AG08395 (cell line): ENCODE results near the gene ASB8.
"Not testable (repeated sequence)": the region's sequence is repeated elsewhere in the genome, so short reads cannot be mapped to it uniquely, and the experiment has no call there.

Experiments used
- DNase-seq: peaks from one replicate; pipeline ENCODE4 v3.0.0; 2012; ENCODE audit warnings: mixed read lengths, low spot score

ASB8 gene

DNA sequence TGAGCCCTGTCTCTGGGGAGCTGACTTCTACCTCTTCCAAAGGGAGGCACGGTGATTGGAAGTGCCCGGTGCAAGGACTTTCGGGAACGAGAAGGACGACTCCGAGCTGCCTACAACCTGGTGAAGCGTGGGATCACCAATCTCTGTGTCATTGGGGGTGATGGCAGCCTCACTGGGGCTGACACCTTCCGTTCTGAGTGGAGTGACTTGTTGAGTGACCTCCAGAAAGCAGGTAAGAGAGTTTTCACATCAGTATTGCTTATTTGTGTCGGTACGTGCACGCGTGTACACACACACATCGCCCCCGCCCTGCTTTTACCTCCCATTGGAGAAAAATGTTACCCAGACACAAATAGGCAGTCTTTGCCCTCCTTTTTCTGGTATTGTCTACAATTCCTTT is 24.5 kb downstream of the ASB8 start:
- DNase-seq, result no peak

DNA sequence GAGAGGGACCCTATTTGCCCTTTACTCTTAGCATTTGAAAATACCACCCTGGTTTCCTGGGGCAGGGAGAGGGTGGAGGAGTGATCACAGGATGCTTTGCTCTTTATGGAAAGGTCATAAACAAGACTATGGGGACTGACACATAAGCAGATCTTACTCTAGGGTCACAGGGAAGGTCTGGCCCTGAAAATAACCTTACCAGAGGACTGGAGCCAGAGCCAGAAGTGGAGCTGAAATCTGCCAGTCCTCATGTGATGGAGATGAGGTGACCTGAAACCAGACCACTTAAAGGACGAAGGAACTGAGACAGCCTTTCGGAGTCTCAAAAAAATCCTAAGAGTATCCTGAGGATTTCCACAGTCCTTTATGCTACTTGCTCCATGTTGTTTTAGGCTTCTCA is 25.8 kb downstream of the ASB8 start:
- no peak for DNase-seq

DNA sequence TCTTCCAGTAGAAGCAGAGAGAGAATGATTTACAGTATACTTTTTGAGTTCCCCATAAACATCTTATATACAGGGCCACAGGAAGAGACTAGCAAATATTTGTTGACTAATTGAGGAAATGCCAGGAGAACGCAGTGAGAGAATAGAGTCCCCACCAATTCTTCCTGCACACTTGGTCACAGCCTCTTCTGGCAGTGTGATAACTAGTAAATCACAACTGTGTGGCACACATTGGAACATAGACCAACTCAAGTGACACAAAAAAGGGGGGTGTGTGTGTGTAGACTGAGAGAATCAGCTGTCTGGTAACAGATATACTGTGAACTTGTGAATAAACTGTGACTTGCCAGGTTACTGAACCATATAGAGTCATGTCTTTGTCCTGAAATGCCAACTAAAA is 27.9 kb downstream of the ASB8 start:
- no peak for DNase-seq

DNA sequence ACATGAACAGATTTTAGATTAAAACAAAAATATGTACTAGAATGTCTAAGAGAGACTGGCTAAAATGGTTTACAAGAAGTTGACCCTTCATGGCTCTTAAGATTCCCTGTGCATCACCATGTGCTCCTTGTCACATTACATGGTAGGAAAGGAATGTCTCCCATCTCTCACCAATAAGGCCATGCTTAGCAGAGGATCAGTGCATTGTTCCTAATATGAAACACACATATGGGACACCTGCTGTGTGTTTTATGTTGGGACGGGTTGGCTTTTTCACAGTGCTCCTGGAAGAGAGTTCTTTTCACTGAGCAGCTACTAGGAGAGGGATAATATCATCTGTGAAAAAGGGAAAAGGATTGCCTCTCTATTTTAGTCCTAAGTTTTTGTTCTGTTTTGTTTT is 28.5 kb downstream of the ASB8 start:
- no peak for DNase-seq

DNA sequence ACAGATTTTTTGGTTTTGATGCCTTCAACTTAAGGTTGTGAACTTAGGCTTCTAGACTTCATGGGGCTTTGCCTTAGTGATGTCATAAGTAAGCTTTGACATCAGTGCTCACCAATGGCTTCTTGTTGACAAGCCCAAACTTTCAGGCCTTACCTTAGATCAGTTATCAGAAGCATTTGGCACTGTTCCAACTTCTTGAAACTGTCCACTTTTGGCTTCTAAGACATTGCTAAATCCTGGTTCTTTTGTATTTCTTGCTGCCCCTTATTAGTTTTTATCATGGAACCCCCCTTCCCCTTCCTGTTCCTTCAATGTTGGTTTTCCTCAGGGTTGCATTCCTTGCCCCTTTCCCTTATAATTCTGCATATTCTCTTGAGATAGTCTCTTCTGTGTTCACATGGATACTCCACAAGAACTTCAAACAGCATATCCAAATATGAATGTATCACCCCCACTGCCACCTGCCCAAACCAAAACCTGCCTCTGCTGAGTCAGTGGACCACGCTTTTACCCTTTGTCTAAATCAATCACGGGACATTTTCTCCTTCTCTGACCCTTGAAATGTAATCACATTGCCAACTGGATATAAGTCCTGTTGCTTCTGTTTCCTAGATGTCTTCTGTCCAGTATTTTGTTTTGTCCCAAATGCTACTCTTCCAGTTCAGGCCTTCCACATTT is 30.2 kb downstream of the ASB8 start:
- DNase-seq, result no peak

DNA sequence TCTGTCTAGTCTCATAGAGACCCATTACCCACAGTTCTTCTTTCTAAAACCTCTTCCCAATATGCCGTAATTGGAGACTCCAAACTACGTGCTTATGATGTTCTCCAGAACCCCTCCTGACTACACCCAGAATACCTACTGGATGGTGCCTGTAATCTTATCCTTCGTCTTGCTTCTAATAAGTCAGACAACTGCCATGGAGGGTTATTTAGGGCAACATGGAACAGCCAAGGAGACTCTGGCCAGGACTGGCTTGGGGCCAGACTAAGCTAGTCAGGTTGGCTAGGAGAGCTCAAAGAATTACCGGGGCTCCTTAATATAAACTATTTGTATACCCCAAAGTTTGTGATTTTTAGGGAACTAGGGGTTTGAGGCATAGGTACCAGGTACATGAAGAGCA is 31.3 kb downstream of the ASB8 start:
- DNase-seq, result no peak

DNA sequence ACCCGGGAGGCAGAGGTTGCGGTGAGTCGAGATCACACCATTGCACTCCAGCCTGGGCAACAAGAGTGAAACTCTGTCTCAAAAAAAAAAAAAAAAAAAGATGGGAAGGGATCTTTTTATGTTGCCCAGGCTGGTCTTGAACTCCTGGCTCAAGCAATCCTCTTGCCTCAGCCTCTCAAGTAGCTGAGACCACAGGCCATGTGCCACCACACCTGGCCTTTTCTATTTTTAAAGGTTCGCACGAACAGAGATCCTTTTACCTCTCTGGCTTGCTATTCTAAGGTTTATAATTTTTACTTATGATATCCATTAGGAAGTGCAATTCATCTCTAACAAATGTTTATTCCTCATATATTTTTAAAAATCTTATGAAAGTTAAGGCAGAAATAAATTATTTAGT is 31.8 kb downstream of the ASB8 start:
- DNase-seq, result not testable (repeated sequence)

DNA sequence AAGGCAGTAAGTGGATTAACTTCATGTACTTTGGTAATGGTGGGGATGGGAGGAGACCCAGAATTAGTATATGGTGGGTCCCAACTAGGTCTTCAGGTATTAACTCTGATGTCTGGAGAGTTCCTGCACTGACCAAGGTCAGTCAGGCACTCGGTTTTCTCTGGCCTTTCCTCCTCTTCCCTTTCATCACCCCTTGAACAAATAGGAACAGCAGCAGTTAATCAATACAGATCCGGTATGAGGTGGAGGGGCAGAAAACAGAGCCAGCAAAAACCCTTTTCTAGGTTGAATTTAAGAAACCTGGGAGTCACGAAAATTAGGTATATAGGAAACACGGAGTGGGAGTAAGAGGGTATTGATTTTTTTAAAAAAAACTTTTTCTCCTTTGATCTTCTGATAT is 34.1 kb downstream of the ASB8 start:
- no peak for DNase-seq

DNA sequence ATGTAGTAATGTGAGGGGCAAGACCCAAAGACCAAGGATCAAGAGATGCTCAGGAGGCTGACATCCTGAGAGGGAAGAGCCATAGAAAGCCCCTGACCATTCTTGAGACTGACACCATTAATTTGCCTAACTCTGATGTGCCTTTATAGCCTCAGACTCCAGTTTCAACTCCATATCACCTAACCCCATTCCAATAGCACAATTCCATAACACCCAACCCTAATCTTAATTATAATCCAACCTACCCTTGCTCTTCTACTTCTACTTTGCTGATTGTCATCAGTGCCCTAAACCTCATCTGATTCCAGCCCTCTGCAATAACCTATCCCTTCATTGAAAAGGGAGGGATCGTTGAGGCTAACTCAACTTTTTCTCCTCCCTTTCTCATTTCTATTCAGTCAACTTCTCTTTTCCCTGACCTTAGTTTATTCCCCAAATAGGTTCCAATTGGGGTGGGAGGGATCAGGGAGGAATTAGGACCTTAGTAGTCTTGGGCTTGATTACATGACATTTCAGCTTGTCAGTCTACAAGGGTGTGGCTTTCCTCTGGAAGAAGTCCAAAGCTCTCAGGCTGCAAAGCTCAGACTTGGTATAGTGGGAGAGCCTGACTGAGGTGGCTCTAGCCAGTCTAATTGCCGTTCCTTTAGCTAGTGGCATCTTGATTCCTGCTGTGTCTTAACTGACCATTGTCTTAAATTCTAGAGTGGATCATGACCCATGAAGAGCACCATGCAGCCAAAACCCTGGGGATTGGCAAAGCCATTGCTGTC is 35.1 kb downstream of the ASB8 start:
- DNase-seq, result no peak

DNA sequence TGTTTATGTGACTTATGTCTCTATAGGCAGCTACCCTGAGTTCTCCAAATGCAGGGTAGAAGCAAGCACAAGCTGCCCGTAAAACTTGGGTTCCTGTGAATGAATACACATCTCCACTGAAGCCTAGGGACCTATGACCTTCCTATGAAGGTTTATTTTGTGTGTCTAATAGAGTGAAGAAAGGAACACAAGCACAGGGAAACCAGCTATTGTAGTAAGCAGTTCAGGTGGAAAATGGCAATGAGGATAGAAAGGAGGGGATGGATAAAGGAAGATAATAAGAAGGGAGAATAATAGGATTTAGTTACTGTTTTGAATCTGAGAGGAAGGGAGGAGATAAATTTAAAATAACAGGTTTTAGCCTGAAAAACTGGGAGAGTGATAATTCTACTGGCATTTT is 35.8 kb downstream of the ASB8 start:
- DNase-seq, result no peak

DNA sequence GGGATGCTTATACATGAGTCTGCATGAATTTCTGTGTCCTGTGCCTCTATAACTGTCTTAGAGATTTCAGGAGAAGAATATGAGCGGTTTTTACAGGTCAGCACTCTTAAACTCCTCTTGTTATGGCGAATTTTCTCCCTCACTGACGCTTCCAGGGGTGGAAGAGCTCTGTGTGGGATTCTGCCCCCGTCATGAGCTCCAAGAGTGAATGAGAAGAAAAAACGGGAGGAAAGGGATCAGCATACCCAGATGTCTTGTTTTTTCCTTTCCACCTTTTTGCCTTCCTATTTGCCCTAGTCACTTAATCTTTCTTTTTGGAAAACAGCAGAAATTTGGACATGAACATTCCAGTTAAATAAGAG is 37.5 kb downstream of the ASB8 start:
- peak; percentile 30 for DNase-seq

DNA sequence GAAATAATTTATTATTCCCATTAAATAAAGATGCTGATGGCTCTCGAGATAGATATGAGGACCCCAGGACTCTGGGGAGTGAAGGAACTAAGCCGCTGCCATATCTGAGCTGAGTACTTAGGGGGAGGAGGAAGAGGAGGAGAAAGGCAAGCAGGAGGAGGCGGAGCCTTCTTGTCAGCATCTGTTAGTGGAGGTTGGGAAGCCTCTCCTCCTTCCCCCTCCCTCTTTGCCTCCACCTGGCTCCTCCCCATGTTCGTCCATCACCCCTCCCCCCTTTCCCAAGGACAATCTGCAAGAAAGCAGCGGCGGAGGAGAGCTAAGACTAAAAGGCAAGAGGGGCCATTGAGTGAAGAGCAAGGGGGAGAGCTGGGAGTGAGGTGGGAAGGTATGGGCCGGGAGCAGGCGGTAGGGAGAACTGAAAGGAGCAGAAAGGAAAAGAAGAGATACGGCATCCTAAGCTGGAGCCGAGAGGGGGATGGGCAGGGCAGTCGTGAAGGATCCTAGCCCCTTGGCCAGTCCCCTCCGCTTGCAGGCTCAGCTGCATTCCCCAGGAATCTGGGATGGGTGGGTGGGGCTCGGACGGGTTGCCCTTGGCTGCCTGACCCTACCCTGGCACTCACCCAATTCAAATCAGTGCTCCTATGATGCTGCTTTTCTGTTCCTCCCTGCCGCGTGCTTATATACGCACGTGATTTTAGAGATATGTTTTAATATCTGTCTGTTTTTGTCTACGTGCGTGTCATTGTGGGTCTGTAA is 38.1 kb downstream of the ASB8 start, which contains the start of gene PFKM:
Gene PFKM, plus strand, starts transcription at position 287 of the 756 bp plus-strand sequence. CDS start 3,411 bp downstream, outside the sequence.
- DNase-seq, result peak; percentile 98

DNA sequence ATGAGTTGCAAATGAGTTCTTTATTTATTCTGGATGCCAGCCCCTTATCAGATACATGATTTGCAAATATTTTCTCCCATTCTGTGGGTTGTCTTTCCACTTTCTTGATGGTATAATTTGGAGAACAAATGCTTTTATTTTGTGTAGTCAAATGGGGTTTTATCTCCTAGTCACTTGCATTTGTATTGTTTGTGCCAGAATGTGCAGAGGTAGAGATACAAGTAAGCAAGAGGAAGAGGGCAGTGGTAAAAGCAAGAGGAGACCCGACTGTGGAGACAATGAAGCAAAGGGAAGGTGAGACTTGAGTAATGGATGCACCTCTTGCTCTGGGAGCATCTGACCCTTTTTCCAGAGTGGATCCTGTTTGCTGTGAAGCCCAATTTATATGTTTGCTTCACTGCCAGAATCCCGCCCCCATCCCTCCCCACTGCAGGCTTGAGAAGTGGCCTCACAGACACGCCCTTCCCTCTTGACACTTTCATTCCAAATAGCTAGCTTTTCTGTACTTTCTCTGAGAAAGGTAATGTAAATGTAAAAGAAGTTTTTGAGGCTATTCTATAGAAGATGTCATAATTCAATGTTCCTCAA is 38.9 kb downstream of the ASB8 start:
- no peak for DNase-seq

DNA sequence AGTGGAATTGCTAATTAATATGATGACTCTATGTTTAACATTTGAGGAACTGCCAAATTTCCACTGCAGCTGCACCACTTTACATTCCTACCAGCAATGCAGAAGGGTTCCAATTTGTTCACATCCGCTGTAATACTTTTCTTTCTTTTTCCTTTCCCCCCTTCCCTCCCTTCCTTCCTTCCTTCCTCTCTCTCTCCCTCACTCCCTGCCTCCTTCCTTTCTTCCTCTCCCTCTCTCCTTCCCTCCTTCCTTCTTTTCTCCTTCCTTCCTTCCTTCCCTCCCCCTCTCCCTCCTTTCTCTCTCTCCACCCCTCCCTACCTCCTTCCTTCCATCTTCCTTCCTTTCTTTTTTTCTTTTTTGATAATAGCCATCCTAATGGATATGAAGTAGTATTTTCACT is 41.4 kb downstream of the ASB8 start:
- no peak for DNase-seq

DNA sequence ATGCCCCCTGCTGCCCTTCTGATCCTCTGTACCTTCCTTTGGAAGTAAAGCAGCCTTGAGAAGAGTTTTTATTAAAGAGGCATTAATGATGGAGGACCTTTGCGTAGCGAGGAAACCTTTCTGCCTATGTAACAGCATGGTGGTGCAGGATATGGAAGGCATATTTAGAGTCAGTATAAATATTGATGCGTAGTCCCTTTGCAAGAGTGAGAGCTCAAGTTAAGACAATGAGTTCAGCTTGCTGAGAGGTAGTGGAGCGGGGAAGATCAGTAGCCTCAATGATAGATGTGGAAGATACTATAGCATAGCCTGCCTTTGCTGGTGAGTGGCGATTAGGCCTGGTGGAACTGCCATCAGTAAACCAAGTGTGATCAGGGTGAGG is 46.0 kb downstream of the ASB8 start:
- DNase-seq, result not testable (repeated sequence)

DNA sequence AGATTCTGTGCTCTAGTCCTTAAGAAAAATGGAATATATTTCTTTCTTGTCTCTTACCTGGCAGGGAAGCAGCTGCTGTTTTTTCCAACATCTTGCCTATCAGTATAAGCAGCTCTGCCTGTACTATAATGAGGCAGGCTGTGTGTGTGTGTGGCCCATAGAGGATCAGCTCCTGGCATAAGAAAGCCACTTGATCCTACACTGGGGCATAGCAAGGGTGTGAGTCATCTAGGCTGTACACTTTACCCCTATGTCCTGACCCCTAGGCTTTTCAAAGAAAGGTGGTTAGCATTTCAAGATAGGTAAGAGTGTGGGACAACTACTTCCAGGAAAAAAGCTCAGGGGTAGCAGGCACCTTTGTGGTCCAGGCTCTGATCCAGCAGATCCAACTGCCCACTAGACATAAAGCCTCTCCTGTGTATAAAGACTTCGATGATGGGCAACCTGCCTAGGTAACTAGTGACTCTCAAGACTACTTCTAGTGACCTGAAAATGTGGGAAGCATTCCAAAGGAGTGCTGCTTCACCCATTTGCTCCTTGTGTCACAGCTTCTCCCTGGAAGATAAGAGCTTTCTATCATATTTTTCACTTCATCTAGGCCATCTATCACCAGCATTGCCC is 46.5 kb downstream of the ASB8 start:
- DNase-seq, result no peak

DNA sequence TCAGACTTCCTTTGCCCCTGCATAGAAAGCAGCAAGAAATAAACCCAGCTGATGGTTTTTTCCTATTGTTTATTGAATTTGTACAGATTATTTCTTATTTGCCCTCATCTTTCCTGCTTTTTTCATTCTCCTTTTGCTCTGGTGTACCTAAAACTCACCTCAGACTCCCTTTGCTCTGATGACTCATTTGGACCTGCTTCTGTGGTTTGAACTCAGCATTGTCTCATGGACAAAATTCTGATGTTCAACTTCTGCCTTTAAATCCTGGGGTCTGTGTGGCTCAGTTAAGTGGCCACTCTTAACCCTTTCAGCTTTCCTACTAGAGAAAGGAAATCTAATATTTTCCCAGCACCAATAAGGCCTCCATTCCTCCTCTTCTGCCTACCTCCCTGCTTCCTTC is 47.9 kb downstream of the ASB8 start:
- no peak for DNase-seq

DNA sequence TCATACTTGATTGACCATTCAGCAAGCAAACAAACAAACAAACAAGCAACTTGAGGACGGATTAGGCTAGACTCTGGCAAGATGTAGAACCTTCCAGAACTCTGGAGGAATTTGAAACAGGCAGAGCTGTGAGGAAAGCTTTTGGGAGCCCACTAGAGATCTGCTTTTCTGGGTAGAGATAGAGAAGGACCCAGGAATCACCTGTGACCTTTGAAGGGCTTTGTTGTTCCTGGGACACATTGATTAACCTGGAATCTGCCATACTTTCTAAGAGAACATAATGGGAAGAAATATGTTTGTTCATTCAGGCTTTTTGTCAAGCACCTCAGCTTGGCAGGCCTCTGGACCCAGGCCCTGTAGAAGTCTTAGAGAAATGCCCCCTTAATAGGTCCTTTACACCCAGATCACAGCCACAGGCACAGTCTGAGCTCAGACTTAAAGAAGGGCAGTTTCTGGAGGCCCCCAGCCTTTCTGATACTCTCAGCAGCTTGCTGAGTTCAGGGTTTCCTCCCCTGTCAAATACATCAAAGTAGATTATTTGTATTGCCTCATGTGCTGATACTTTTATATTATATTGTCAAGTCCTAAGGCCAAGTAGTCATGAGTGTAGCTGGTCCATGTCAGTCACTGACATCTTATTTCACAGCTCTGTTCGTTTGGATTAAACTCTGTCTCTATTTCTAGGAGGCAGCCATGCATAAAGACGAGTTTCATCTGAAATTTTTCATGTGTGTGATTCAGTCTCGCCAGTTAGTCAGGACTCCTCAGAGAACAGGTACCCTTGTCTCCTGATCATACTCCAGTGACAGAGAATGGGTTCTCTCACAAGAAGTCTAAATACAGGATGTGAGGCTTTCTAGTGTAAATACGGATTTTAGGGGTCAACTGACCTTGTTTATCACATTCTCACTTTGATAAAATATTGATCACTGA is 50.4 kb downstream of the ASB8 start:
- no peak for DNase-seq

DNA sequence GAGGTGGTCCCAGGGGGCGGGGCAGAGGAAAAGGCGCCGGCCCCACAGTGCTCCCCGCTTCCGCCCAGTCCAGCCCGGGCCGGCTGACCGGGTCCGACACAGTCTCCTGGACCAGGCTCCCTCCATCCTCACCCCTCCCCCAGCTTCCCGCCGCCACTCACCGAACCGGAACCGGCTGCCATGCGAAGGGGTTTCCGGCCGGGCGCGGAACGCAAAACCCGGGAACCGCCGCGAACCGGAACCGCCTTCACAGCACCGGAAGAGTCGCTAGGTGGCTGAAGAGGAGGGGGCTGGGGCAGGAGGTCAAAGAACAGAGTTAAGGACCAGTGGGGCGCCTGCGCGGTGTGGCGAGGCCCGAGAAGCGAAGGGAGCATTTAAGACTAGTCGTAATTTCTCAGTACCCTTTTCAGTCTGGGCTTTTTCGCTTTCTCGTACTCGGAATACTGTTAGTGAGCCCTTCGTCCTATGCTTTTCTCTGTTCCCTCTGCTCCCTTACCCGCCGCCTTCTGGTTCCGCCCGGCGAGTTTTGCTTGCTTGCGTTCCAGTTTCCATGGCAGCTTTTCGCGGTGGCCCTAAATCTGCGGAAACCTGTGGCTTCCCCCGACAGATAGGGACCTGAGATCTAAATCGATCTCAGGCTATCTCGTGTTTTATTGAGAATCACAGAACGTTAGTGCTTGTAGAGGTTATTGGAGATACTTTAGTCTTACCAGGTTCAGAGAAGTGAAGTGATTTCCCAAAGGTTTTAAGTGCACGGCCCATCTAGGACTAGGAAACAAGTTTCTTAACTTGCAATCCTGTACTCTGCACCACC is 51.2 kb downstream of the ASB8 start, which contains the start of gene SENP1:
Gene SENP1, minus strand, starts transcription at position 213 of the 814 bp plus-strand sequence. CDS start 4,607 bp downstream, outside the sequence.
- peak; percentile 90 for DNase-seq

DNA sequence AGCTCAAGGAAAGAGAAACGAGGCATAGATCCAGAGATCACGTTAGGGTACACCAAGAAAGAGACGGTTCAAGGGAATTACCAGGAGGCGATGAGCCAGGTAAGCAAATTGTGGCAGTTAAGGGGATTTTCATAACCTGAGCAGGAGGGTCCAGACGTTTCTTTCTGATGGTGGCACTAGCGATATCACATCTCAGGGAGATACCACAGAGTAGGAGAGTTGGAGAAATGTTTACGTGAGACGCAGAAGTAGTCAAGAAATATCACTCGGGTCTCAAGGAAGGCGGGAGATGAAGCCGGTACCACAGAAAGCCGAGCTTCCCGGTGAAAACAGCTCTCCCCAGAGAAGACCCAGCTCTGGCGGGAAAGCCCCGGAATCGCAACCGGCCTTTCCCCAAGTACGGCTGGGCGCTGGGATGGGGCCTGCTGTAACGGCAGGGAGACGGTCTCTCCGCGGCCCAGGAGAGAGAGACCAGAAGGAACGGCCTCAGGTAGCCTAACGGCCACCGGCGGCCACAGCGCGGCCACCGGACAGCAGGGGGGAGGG is 51.9 kb downstream of the ASB8 start:
- no peak for DNase-seq
